ENCODE measurements around the gene ICAM3.

Gene ICAM3

GRCh38 chr19:10305139-10305806, 34.2 kb downstream of the ICAM3 start:
- TF ChIP-seq EZH2 (IDR thresholded peaks at IDR 0.05) (no peak), POLR2AphosphoS5 (IDR thresholded peaks at IDR 0.05; ENCODE audit: borderline replicate concordance, low read depth, low read length) (no peak), FOXP2 (optimal IDR thresholded peaks at IDR 0.05; ENCODE audit: control extremely low read depth, extremely low read length, insufficient read depth) (no peak)
- H3K9me3 ChIP-seq (ENCODE audit: low read depth, low read length): no peaks in the 10 kb centered on the region
- DNase-seq (ENCODE audit: low read depth, low spot score): no peak
- no peak overlapping the region for H3K27ac ChIP-seq
- H3K4me3 ChIP-seq: no peak overlapping the region
- no peak overlapping the region for H3K9ac ChIP-seq (ENCODE audit: insufficient read length)
- no peaks in the 10 kb centered on the region; the same call in 1 of the 2 replicates for H3K36me3 ChIP-seq (ENCODE audit: insufficient read depth, low read length)

GRCh38 chr19:10299545-10300458, 39.6 kb downstream of the ICAM3 start:
- no peak overlapping the region for H3K4me3 ChIP-seq
- no peak overlapping the region for H3K9ac ChIP-seq (ENCODE audit: insufficient read length)
- DNase-seq (ENCODE audit: low read depth, low spot score): no peak
- no peak overlapping the region for H3K27ac ChIP-seq
- TF ChIP-seq EZH2 (IDR thresholded peaks at IDR 0.05) (no peak), POLR2AphosphoS5 (IDR thresholded peaks at IDR 0.05; ENCODE audit: borderline replicate concordance, low read depth, low read length) (no peak), FOXP2 (optimal IDR thresholded peaks at IDR 0.05; ENCODE audit: control extremely low read depth, extremely low read length, insufficient read depth) (no peak)
- no peaks in the 10 kb centered on the region for H3K9me3 ChIP-seq (ENCODE audit: low read depth, low read length)
- no peaks in the 10 kb centered on the region for H3K36me3 ChIP-seq (ENCODE audit: insufficient read depth, low read length)

- Histone ChIP-seq H3K9ac (ENCODE audit: insufficient read length) (no peak overlapping the region), H3K4me3 (no peak overlapping the region)
- no peak for DNase-seq (ENCODE audit: low read depth, low spot score)
These were observed 43.4 kb downstream of the ICAM3 start for GRCh38 chr19:10295847-10296591.

DNA sequence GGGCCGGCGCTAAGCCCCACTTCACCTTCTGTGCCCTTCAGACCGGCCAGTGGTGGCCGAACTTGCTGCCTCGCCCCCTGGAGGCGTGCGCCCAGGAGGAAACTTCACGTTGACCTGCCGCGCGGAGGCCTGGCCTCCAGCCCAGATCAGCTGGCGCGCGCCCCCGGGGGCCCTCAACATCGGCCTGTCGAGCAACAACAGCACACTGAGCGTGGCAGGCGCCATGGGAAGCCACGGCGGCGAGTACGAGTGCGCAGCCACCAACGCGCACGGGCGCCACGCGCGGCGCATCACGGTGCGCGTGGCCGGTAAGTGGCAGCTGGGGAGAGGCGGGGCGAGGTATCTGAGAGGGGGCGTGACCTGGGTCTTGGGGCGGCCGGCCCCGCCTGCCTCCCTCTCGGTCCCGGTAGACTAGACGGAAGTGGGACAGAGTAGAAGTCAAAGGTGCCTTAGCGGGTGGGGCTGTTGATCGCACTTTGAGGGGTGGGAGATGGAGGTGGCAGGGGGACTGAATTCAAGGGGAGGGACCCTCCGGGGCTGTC, 44.0 kb downstream of the ICAM3 start:
- H3K27ac ChIP-seq: no peak overlapping the region
- no peaks in the 10 kb centered on the region for H3K9me3 ChIP-seq (ENCODE audit: low read depth, low read length)
- no peak for DNase-seq (ENCODE audit: low read depth, low spot score)
- TF ChIP-seq POLR2AphosphoS5 (IDR thresholded peaks at IDR 0.05; ENCODE audit: borderline replicate concordance, low read depth, low read length): no peak
- no peak for TF ChIP-seq FOXP2 (optimal IDR thresholded peaks at IDR 0.05; ENCODE audit: control extremely low read depth, extremely low read length, insufficient read depth)
- no peak for TF ChIP-seq EZH2 (IDR thresholded peaks at IDR 0.05)
- no peak overlapping the region for H3K9ac ChIP-seq (ENCODE audit: insufficient read length)
- no peak overlapping the region for H3K4me3 ChIP-seq
- peaks cover 8% of the 10 kb centered on the region; the same call in 1 of the 2 replicates for H3K36me3 ChIP-seq (ENCODE audit: insufficient read depth, low read length)

More at GRCh38 chr19:10295847-10296591, 43.4 kb downstream of the ICAM3 start:
- Histone ChIP-seq H3K9me3 (ENCODE audit: low read depth, low read length) (no peaks in the 10 kb centered on the region), H3K27ac (no peak overlapping the region), H3K36me3 (ENCODE audit: insufficient read depth, low read length) (peaks cover 8% of the 10 kb centered on the region; the same call in 1 of the 2 replicates)
- TF ChIP-seq POLR2AphosphoS5 (IDR thresholded peaks at IDR 0.05; ENCODE audit: borderline replicate concordance, low read depth, low read length) (no peak), EZH2 (IDR thresholded peaks at IDR 0.05) (no peak), FOXP2 (optimal IDR thresholded peaks at IDR 0.05; ENCODE audit: control extremely low read depth, extremely low read length, insufficient read depth) (no peak)

DNA sequence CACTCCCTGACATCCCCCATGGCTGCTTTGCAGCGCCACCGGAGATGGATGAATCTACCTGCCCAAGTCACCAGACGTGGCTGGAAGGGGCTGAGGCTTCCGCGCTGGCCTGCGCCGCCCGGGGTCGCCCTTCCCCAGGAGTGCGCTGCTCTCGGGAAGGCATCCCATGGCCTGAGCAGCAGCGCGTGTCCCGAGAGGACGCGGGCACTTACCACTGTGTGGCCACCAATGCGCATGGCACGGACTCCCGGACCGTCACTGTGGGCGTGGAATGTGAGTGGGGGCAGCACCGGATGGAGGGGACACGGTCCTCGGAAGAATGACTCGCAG, 45.1 kb downstream of the ICAM3 start:
- H3K9me3 ChIP-seq (ENCODE audit: low read depth, low read length): no peaks in the 10 kb centered on the region
- TF ChIP-seq FOXP2 (optimal IDR thresholded peaks at IDR 0.05; ENCODE audit: control extremely low read depth, extremely low read length, insufficient read depth) (no peak), EZH2 (IDR thresholded peaks at IDR 0.05) (no peak), POLR2AphosphoS5 (IDR thresholded peaks at IDR 0.05; ENCODE audit: borderline replicate concordance, low read depth, low read length) (no peak)
- no peak for DNase-seq (ENCODE audit: low read depth, low spot score)
- no peak overlapping the region for H3K4me3 ChIP-seq
- H3K36me3 ChIP-seq (ENCODE audit: insufficient read depth, low read length): peaks cover 8% of the 10 kb centered on the region; the same call in 1 of the 2 replicates
- H3K9ac ChIP-seq (ENCODE audit: insufficient read length): no peak overlapping the region
- no peak overlapping the region for H3K27ac ChIP-seq

DNA sequence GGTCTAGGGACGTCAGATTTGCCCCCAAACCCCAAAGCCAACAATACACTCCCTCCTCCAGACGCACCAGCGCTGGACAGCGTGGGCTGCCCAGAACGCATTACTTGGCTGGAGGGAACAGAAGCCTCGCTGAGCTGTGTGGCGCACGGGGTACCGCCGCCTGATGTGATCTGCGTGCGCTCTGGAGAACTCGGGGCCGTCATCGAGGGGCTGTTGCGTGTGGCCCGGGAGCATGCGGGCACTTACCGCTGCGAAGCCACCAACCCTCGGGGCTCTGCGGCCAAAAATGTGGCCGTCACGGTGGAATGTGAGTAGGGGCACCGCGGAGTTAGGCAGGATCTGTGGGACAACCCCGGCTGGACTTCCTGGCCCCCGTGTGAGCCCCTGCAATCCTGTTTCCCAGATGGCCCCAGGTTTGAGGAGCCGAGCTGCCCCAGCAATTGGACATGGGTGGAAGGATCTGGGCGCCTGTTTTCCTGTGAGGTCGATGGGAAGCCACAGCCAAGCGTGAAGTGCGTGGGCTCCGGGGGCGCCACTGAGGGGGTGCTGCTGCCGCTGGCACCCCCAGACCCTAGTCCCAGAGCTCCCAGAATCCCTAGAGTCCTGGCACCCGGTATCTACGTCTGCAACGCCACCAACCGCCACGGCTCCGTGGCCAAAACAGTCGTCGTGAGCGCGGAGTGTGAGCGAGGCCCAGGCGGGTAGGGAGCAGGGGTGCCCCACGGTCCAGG, 45.6 kb downstream of the ICAM3 start:
- Histone ChIP-seq H3K9me3 (ENCODE audit: low read depth, low read length) (no peaks in the 10 kb centered on the region), H3K4me3 (no peak overlapping the region), H3K36me3 (ENCODE audit: insufficient read depth, low read length) (peaks cover 8% of the 10 kb centered on the region; the same call in 1 of the 2 replicates), H3K9ac (ENCODE audit: insufficient read length) (no peak overlapping the region), H3K27ac (no peak overlapping the region)
- DNase-seq (ENCODE audit: low read depth, low spot score): no peak
- TF ChIP-seq EZH2 (IDR thresholded peaks at IDR 0.05) (no peak), POLR2AphosphoS5 (IDR thresholded peaks at IDR 0.05; ENCODE audit: borderline replicate concordance, low read depth, low read length) (no peak), FOXP2 (optimal IDR thresholded peaks at IDR 0.05; ENCODE audit: control extremely low read depth, extremely low read length, insufficient read depth) (no peak)

GRCh38 chr19:10292789-10293636, 46.4 kb downstream of the ICAM3 start:
- Histone ChIP-seq H3K9ac (ENCODE audit: insufficient read length) (no peak overlapping the region), H3K9me3 (ENCODE audit: low read depth, low read length) (no peaks in the 10 kb centered on the region), H3K4me3 (no peak overlapping the region; the same call in 1 of the 2 replicates), H3K36me3 (ENCODE audit: insufficient read depth, low read length) (peaks cover 8% of the 10 kb centered on the region; the same call in 1 of the 2 replicates), H3K27ac (no peak overlapping the region)
- DNase-seq (ENCODE audit: low read depth, low spot score): no peak
- TF ChIP-seq FOXP2 (optimal IDR thresholded peaks at IDR 0.05; ENCODE audit: control extremely low read depth, extremely low read length, insufficient read depth): no peak
- TF ChIP-seq POLR2AphosphoS5 (IDR thresholded peaks at IDR 0.05; ENCODE audit: borderline replicate concordance, low read depth, low read length): no peak
- TF ChIP-seq EZH2 (IDR thresholded peaks at IDR 0.05): no peak
